Endodermal cell (in vitro differentiated cells): ENCODE measurements around the gene IQCK. TPM values are rescaled to one million over a fixed set of nuclear protein-coding genes. Genes with fewer than 3 reads are reported as not detected.

Experiments used
- DNase-seq: peaks from one replicate; pipeline ENCODE4 v3.0.0-alpha.2; 2017
- H3K27ac ChIP-seq: 2 replicates; pipeline ENCODE4 v1.5.1; 2013; ENCODE audit warnings: mild to moderate bottlenecking, low read depth, low read length, moderate library complexity
- H3K27me3 ChIP-seq: 2 replicates; pipeline ENCODE4 v1.6.1; 2013; ENCODE audit warnings: mild to moderate bottlenecking, low read length, moderate library complexity; ENCODE audit not compliant: insufficient read depth, control insufficient read depth, poor library complexity, severe bottlenecking
- H3K36me3 ChIP-seq: 2 replicates; pipeline ENCODE4 v1.7.0; 2013; ENCODE audit warnings: mild to moderate bottlenecking, low read length, moderate library complexity; ENCODE audit not compliant: control insufficient read depth, insufficient read depth
- H3K4me1 ChIP-seq: one replicate; pipeline ENCODE4 v1.7.0; 2013; ENCODE audit warnings: low read length; ENCODE audit not compliant: control insufficient read depth, insufficient read depth
- H3K4me3 ChIP-seq: 2 replicates; pipeline ENCODE4 v1.5.1; 2013; ENCODE audit warnings: mild to moderate bottlenecking, low read length, moderate library complexity
- H3K9ac ChIP-seq: 2 replicates; pipeline ENCODE4 v1.6.1; 2013; ENCODE audit warnings: mild to moderate bottlenecking, low read length, moderate library complexity; ENCODE audit not compliant: poor library complexity, severe bottlenecking; ENCODE audit errors: extremely low read depth
- H3K9me3 ChIP-seq: 2 replicates; pipeline ENCODE4 v1.6.1; 2013; ENCODE audit warnings: mild to moderate bottlenecking, low read length, moderate library complexity; ENCODE audit not compliant: control insufficient read depth
- H3K27ac Mint-ChIP-seq: 2 replicates; pipeline ENCODE4 v1.8.0; 2020; ENCODE audit warnings: mixed read lengths
- H3K27me3 Mint-ChIP-seq: 2 replicates; pipeline ENCODE4 v1.8.0; 2021; ENCODE audit warnings: mild to moderate bottlenecking, mixed read lengths; ENCODE audit not compliant: insufficient read depth
- H3K36me3 Mint-ChIP-seq: 2 replicates; pipeline ENCODE4 v1.8.0; 2020; ENCODE audit warnings: low read depth, mixed read lengths
- H3K4me1 Mint-ChIP-seq: 2 replicates; pipeline ENCODE4 v1.8.0; 2020; ENCODE audit warnings: mixed read lengths
- H3K4me3 Mint-ChIP-seq: 2 replicates; pipeline ENCODE4 v1.8.0; 2020; ENCODE audit warnings: mild to moderate bottlenecking, moderate library complexity, mixed read lengths
- H3K9me3 Mint-ChIP-seq: 2 replicates; pipeline ENCODE4 v1.8.0; 2020; ENCODE audit warnings: mild to moderate bottlenecking, mixed read lengths
- WGBS, 2 experiments: methylation state at CpG; one replicate each; pipeline versions ENCODE4 v1.1.5 to v1.1.7; 2013; ENCODE audit warnings: missing lambda C conversion rate in 2 of 2, mixed read lengths in 1 of 2; ENCODE audit not compliant: insufficient coverage in 1 of 2, insufficient read length in 1 of 2; 5-methylcytosine and 5-hydroxymethylcytosine counted together
- total RNA-seq, 2 donors: library from RNA; stranded (reverse); fragmentation: NEBNext Ultra II Directional in 1 of 2; extraction: Animal tissue kit (Norgen Biotek cat#: 25700) in 1 of 2; gene quantifications; 2 replicates in 1 of 2; 3 replicates in 1 of 2; pipeline ENCODE4 v1.2.1, GENCODE V29; 2021
- TF ChIP-seq, protein P1 (sequence below): fragments of 200-600 bp; sonication (generic); conservative IDR thresholded peaks from 2 replicates; pipeline ENCODE4 v1.5.0; 2021; ENCODE audit warnings: antibody characterized with exemption, mild to moderate bottlenecking

Gene IQCK
- total RNA-seq, 2 donors from 2014 or later = 21.1 to 30.1 TPM

DNA sequence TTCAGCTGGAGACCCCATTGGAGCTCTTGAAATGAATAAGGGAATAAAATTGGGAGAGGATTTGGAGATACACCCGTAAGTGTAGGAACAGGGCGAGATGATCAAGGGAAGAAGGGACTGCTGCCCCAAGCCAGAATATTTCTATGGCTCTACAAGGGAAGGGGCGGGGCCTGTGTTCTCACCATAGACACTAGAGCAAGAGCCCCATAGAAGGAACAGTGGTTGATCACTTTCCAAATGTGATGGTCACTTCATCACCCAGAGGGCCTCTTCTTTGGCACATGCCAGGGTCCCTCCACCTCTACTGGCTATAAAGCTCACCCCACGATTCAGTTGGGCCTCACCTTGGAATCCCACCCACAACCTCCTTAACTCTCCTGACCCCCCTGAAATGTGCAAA lies 141.5 kb downstream of the IQCK start:
- no peak overlapping the region for H3K4me3 Mint-ChIP-seq
- Histone ChIP-seq H3K27me3 (no peaks in the 10 kb centered on the region), H3K27ac (peak overlapping the region; percentile 89), H3K9ac (no peak overlapping the region), H3K4me3 (no peak overlapping the region), H3K36me3 (peaks cover 32% of the 10 kb centered on the region), H3K4me1 (peaks cover 11% of the 10 kb centered on the region), H3K9me3 (no peaks in the 10 kb centered on the region)
- TF ChIP-seq, protein P1, sequence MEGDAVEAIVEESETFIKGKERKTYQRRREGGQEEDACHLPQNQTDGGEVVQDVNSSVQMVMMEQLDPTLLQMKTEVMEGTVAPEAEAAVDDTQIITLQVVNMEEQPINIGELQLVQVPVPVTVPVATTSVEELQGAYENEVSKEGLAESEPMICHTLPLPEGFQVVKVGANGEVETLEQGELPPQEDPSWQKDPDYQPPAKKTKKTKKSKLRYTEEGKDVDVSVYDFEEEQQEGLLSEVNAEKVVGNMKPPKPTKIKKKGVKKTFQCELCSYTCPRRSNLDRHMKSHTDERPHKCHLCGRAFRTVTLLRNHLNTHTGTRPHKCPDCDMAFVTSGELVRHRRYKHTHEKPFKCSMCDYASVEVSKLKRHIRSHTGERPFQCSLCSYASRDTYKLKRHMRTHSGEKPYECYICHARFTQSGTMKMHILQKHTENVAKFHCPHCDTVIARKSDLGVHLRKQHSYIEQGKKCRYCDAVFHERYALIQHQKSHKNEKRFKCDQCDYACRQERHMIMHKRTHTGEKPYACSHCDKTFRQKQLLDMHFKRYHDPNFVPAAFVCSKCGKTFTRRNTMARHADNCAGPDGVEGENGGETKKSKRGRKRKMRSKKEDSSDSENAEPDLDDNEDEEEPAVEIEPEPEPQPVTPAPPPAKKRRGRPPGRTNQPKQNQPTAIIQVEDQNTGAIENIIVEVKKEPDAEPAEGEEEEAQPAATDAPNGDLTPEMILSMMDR = no peak
- DNase-seq = no peak
- 96 to 100% methylated on average over 2 to 4 of the region's 4 CpGs for WGBS, 2 experiments
- H3K4me1 Mint-ChIP-seq = peaks cover 40% of the 10 kb centered on the region
- no peaks in the 10 kb centered on the region for H3K27me3 Mint-ChIP-seq
- peak overlapping the region; percentile 91 for H3K27ac Mint-ChIP-seq
- H3K36me3 Mint-ChIP-seq = peaks cover 54% of the 10 kb centered on the region
- H3K9me3 Mint-ChIP-seq = no peaks in the 10 kb centered on the region

DNA sequence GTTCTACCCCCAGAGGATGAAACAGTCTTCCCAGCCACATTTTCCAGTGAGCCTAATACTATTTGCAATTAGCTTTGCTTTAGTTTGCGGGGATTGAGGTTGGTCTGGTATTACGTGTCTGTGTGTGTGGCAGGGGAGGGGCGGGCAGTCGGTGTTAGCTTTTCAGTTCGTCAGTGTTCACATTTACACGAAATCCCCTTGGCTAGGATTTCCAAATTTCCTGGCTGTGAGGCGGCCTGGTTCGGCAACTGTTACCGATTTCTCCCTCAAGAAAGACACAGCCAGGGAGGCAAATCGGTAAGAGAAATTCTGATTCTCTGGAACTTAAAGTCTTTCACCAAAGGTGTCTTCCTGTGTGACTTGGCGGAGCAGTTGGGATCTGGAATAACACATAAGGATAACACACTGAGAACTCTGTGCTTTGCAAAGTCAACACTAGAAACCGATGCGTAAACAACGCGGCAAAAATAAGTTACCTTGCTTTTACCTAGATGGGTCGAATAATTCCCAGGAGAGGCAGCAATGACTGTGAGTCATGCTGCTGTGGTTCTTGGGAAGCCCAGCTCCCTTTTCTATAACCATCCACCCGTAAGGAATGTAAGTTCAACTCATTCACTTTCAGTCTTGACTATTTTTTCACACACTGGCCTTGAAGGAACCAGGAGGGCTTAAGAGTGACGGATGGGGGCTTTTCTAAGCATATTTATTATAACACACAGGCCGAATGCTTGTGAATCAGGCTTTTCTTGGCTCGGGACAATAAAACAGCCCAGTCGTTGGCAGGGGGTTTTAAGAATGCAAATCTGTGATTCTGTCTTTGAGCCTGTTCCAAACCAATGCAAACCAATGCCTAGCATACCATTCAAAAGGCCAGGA lies 142.3 kb downstream of the IQCK start:
- peaks cover 60% of the 10 kb centered on the region for H3K36me3 Mint-ChIP-seq
- WGBS, 2 experiments = 69 to 77% methylated on average over 15 to 21 of the region's 21 CpGs
- peaks cover 32% of the 10 kb centered on the region for H3K36me3 ChIP-seq
- peaks cover 11% of the 10 kb centered on the region for H3K4me1 ChIP-seq
- no peaks in the 10 kb centered on the region for H3K27me3 Mint-ChIP-seq
- no peaks in the 10 kb centered on the region for H3K27me3 ChIP-seq
- no peak overlapping the region for H3K9ac ChIP-seq
- H3K9me3 ChIP-seq = no peaks in the 10 kb centered on the region
- peak; percentile 71 for DNase-seq
- H3K4me3 ChIP-seq = no peak overlapping the region
- H3K4me1 Mint-ChIP-seq = peaks cover 40% of the 10 kb centered on the region
- peak overlapping the region; percentile 89 for H3K27ac ChIP-seq
- H3K4me3 Mint-ChIP-seq = peak overlapping the region; percentile 43
- H3K9me3 Mint-ChIP-seq = no peaks in the 10 kb centered on the region
- TF ChIP-seq, protein P1 = no peak
- H3K27ac Mint-ChIP-seq = peak overlapping the region; percentile 91

DNA sequence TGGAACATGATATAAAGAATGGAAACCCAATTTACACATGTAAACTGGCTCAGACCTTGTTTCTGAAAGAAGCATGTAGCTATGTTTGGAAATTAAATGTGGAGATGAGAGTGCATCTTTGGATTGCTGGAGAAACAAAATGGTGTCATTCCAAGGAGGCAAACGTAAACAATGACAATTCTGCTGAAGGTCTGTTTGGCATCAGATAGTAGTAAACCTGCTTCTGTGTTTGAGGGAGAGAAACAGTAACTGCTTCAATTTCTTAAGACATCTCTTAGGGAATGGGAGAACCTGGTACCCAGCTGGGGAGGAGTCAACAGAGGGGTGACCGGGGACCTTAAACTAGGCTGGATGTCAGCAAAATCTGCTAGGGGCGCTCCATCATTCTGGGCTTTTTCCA lies 143.1 kb downstream of the IQCK start:
- Histone ChIP-seq H3K9me3 (no peaks in the 10 kb centered on the region), H3K9ac (no peak overlapping the region), H3K27ac (peak overlapping the region; percentile 89), H3K4me1 (peaks cover 11% of the 10 kb centered on the region), H3K36me3 (peaks cover 32% of the 10 kb centered on the region), H3K27me3 (no peaks in the 10 kb centered on the region), H3K4me3 (peak overlapping the region; percentile 30)
- no peak for DNase-seq
- peaks cover 60% of the 10 kb centered on the region for H3K36me3 Mint-ChIP-seq
- no peaks in the 10 kb centered on the region for H3K9me3 Mint-ChIP-seq
- H3K27me3 Mint-ChIP-seq = no peaks in the 10 kb centered on the region
- peak overlapping the region; percentile 43 for H3K4me3 Mint-ChIP-seq
- peak overlapping the region; percentile 91 for H3K27ac Mint-ChIP-seq
- peaks cover 40% of the 10 kb centered on the region for H3K4me1 Mint-ChIP-seq
- 71 to 75% methylated on average over 3 of the region's 3 CpGs for WGBS, 2 experiments
- TF ChIP-seq, protein P1 = no peak
